Keratinocyte (primary cell): ENCODE measurements around the gene TXK. TPM values are rescaled to one million over a fixed set of nuclear protein-coding genes. Genes with fewer than 3 reads are reported as not detected.

Experiments used
- DNase-seq: peaks from one replicate; pipeline ENCODE4 v3.0.0-alpha.2; 2011; ENCODE audit warnings: low read depth, missing footprints, low spot score
- FAIRE-seq: peaks from 2 replicates; lab custom pipeline; 2011; peaks lifted over from hg19 to GRCh38; lab: Jason Lieb, UNC
- H2AFZ ChIP-seq: 2 replicates; pipeline ENCODE4 v1.6.0; 2012; ENCODE audit warnings: low read length, control low read depth, inconsistent platforms; ENCODE audit not compliant: control insufficient read depth
- H3K27ac ChIP-seq: 2 replicates; pipeline ENCODE4 v1.5.1; 2011; ENCODE audit warnings: low read length; ENCODE audit not compliant: control insufficient read depth, insufficient read depth
- H3K27me3 ChIP-seq: 3 replicates; pipeline ENCODE4 v1.6.0; 2011; ENCODE audit warnings: low read length; ENCODE audit not compliant: control insufficient read depth, insufficient read depth; ENCODE audit errors: extremely low read depth
- H3K36me3 ChIP-seq, 2 experiments: 2 replicates in 1 of 2; 3 replicates in 1 of 2; pipeline ENCODE4 v1.5.1; 2011; ENCODE audit warnings: low read length in 2 of 2, mild to moderate bottlenecking in 1 of 2; ENCODE audit not compliant: control insufficient read depth in 2 of 2, insufficient read depth in 2 of 2; ENCODE audit errors: extremely low read depth in 1 of 2
- H3K4me1 ChIP-seq: 3 replicates; pipeline ENCODE4 v1.5.1; 2011; ENCODE audit warnings: low read length; ENCODE audit not compliant: control insufficient read depth, insufficient read depth; ENCODE audit errors: extremely low read depth
- H3K4me2 ChIP-seq: 3 replicates; pipeline ENCODE4 v1.6.0; 2011; ENCODE audit warnings: low read depth, low read length; ENCODE audit not compliant: control insufficient read depth, insufficient read depth; ENCODE audit errors: extremely low read depth
- H3K4me3 ChIP-seq, 3 experiments: fragments of 200-600 bp in 1 of 3; sonication (generic) in 1 of 3; 2 replicates in 2 of 3; 3 replicates in 1 of 3; pipeline ENCODE4 v1.5.1; 2011 to 2016; ENCODE audit warnings: low read length in 3 of 3, mild to moderate bottlenecking in 3 of 3, control low read depth in 2 of 3, inconsistent platforms in 1 of 3, low read depth in 1 of 3, mixed read lengths in 1 of 3, mixed run types in 1 of 3, moderate library complexity in 1 of 3; ENCODE audit not compliant: control insufficient read depth in 2 of 3, insufficient read depth in 2 of 3; ENCODE audit errors: extremely low read depth in 1 of 3
- H3K79me2 ChIP-seq: 2 replicates; pipeline ENCODE4 v1.6.0; 2012; ENCODE audit warnings: low read length; ENCODE audit not compliant: control insufficient read depth, insufficient read depth
- H3K9ac ChIP-seq: 3 replicates; pipeline ENCODE4 v1.6.0; 2011; ENCODE audit warnings: low read length; ENCODE audit not compliant: control insufficient read depth, insufficient read depth; ENCODE audit errors: extremely low read depth
- H3K9me1 ChIP-seq: 3 replicates; pipeline ENCODE4 v1.6.0; 2011; ENCODE audit warnings: low read length; ENCODE audit not compliant: control insufficient read depth, insufficient read depth; ENCODE audit errors: extremely low read depth
- H3K9me3 ChIP-seq: 2 replicates; pipeline ENCODE4 v1.5.1; 2012; ENCODE audit warnings: low read depth, low read length; ENCODE audit not compliant: control insufficient read depth
- H4K20me1 ChIP-seq: 3 replicates; pipeline ENCODE4 v1.6.0; 2011; ENCODE audit warnings: low read length; ENCODE audit not compliant: control insufficient read depth, insufficient read depth; ENCODE audit errors: extremely low read depth
- EZH2 ChIP-seq: IDR thresholded peaks from one replicate; pipeline ENCODE4 v1.6.1; 2012; ENCODE audit warnings: inconsistent platforms, mild to moderate bottlenecking, low read length, moderate library complexity
- dilution Hi-C: fragments of 300-500 bp; cut with MboI; formaldehyde crosslinking; loops from one replicate; pipeline ENCODE4 v1.7.0; 2020; ENCODE audit warnings: low sequenced_read_pairs; ENCODE audit not compliant: extremely low pct_ligation_motif_present
- polyA plus RNA-seq, 5 experiments: library from polyadenylated mRNA; depleted of rRNA in 3 of 5; stranded (reverse) in 3 of 5; stranded (forward) in 1 of 5; unstranded in 1 of 5; fragments of >200 nt; gene quantifications; 1 replicate in 1 of 5; 2 replicates in 3 of 5; 3 replicates in 1 of 5; pipeline versions ENCODE4 v1.2.1 to v1.2.3, GENCODE V29; 2011 to 2012; ENCODE audit warnings: missing spikeins in 2 of 5, low read depth in 1 of 5, low replicate concordance in 1 of 5
- TF ChIP-seq, protein P1 (sequence below), 3 experiments: IDR thresholded peaks in 1 of 3; conservative IDR thresholded peaks in 1 of 3; optimal IDR thresholded peaks in 1 of 3; 2 replicates in 2 of 3; 3 replicates in 1 of 3; pipeline versions ENCODE3 to v1.5.1; 2011; ENCODE audit warnings: low read length in 3 of 3, mild to moderate bottlenecking in 3 of 3, moderate library complexity in 2 of 3, control low read depth in 1 of 3, inconsistent platforms in 1 of 3; ENCODE audit not compliant: insufficient read depth in 2 of 3; ENCODE audit errors: extremely low read depth in 1 of 3

The TXK gene
- polyA plus RNA-seq, 1 donor (not counting 4 experiments of a cell fraction or from before 2014, with no cell fraction given) = 0.12 TPM

DNA sequence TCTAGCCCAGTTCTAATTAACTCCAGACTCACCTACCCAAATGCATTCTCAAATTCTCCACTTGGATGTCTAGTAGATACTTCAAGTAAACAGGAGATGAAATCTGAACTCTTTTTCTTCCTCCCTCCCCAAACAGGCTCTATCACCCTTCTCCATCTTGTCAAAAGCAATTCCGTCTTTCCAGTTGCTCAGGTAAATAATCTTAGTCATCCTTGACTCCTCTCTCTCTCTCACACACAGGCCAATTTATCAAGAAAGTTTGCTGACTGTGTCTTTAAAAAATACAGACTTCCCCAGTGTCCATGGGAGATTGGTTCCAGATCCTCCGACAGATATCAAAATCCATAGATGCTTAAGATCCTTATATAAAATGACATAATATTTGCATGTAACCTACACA, 12.9 kb downstream of the TXK start:
- Histone ChIP-seq H3K4me3 (no peak overlapping the region), H3K4me2 (no peak overlapping the region), H3K79me2 (no peaks in the 10 kb centered on the region), H2AFZ (no peak overlapping the region), H3K36me3 (no peaks in the 10 kb centered on the region), H3K27ac (no peak overlapping the region), H4K20me1 (no peaks in the 10 kb centered on the region), H3K9me1 (no peaks in the 10 kb centered on the region), H3K27me3 (no peaks in the 10 kb centered on the region), H3K9ac (no peak overlapping the region), H3K9me3 (no peaks in the 10 kb centered on the region), H3K4me1 (no peaks in the 10 kb centered on the region)
- dilution Hi-C loops = no loop called here
- FAIRE-seq = no peak
- no peak for TF ChIP-seq EZH2
- no peak for DNase-seq

DNA sequence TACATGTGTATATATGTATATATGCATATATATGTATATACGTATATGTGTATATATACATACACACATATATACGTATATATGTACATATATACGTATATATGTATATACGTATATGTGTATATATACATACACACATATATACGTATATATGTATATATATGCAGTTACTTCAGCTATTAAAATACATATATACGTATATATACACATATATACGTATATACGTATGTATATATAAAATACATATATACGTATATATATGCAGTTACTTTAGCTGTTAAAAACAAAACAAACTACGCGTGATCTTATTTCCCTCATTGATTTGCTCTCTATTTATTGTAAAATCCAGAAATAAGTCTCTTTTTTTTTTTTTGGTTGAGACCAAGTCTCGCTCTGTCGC, 13.9 kb downstream of the TXK start:
- Histone ChIP-seq H2AFZ (no peak overlapping the region), H3K9me3 (no peaks in the 10 kb centered on the region), H3K4me1 (no peaks in the 10 kb centered on the region), H3K9me1 (no peaks in the 10 kb centered on the region), H3K4me3 (no peak overlapping the region), H3K27ac (no peak overlapping the region), H3K27me3 (no peaks in the 10 kb centered on the region), H3K36me3 (no peaks in the 10 kb centered on the region), H3K9ac (no peak overlapping the region), H3K79me2 (no peaks in the 10 kb centered on the region), H3K4me2 (no peak overlapping the region), H4K20me1 (no peaks in the 10 kb centered on the region)
- DNase-seq = no peak
- dilution Hi-C loops = no loop called here
- FAIRE-seq = no peak
- TF ChIP-seq, protein P1, sequence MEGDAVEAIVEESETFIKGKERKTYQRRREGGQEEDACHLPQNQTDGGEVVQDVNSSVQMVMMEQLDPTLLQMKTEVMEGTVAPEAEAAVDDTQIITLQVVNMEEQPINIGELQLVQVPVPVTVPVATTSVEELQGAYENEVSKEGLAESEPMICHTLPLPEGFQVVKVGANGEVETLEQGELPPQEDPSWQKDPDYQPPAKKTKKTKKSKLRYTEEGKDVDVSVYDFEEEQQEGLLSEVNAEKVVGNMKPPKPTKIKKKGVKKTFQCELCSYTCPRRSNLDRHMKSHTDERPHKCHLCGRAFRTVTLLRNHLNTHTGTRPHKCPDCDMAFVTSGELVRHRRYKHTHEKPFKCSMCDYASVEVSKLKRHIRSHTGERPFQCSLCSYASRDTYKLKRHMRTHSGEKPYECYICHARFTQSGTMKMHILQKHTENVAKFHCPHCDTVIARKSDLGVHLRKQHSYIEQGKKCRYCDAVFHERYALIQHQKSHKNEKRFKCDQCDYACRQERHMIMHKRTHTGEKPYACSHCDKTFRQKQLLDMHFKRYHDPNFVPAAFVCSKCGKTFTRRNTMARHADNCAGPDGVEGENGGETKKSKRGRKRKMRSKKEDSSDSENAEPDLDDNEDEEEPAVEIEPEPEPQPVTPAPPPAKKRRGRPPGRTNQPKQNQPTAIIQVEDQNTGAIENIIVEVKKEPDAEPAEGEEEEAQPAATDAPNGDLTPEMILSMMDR (optimal IDR thresholded peaks at IDR 0.05 in 1 of 3, IDR thresholded peaks at IDR 0.05 in 1 of 3, conservative IDR thresholded peaks at IDR 0.05 in 1 of 3; ENCODE audit: extremely low read depth in 1 of 3, insufficient read depth in 2 of 3, low read length in 3 of 3) = no peak
- no peak for TF ChIP-seq EZH2

DNA sequence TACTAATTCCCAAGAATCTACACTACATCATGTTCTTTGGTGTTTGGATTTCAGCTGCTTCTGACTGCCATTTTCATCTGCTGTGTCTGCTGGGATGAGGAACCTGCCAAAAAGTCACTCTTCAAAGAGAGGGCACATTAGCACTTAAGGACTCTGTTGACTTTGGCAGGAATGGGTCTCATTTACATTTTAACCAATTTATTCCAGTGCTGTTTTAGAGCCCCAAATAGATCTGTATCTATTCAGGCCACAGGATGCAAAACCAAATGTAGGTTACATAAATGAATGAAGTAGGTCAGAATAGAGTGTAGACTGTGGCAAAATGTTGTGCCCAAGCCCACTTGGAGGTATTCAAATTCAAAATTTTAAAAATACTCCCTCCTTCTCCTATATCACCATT, 14.4 kb downstream of the TXK start:
- DNase-seq (no peak), FAIRE-seq (no peak)
- Histone ChIP-seq H3K79me2 (no peaks in the 10 kb centered on the region), H3K9me1 (no peaks in the 10 kb centered on the region), H3K36me3 (no peaks in the 10 kb centered on the region), H3K4me1 (no peaks in the 10 kb centered on the region), H3K9me3 (no peaks in the 10 kb centered on the region), H3K27ac (no peak overlapping the region), H3K27me3 (no peaks in the 10 kb centered on the region), H2AFZ (no peak overlapping the region), H3K4me2 (no peak overlapping the region), H3K4me3 (no peak overlapping the region), H3K9ac (no peak overlapping the region), H4K20me1 (no peaks in the 10 kb centered on the region)
- dilution Hi-C loops = no loop called here
- TF ChIP-seq, protein P1 (optimal IDR thresholded peaks at IDR 0.05 in 1 of 3, IDR thresholded peaks at IDR 0.05 in 1 of 3, conservative IDR thresholded peaks at IDR 0.05 in 1 of 3; ENCODE audit: extremely low read depth in 1 of 3, insufficient read depth in 2 of 3, low read length in 3 of 3) = no peak
- TF ChIP-seq EZH2 = no peak
